Cardiac fibroblast (primary cell): ENCODE measurements around the gene HMOX1.
"Not testable (repeated sequence)": the region's sequence is repeated elsewhere in the genome, so short reads cannot be mapped to it uniquely, and the experiment has no call there.

Source experiments
- DNase-seq, 2 donors: peaks; one replicate each; pipeline versions ENCODE4 v3.0.0 to v3.0.0-alpha.2; 2010; ENCODE audit warnings: low read depth in 2 of 2
- H3K4me3 ChIP-seq, 2 donors: replicated peaks in 1 of 2; 1 replicate in 1 of 2; 2 replicates in 1 of 2; pipeline ENCODE4 v1.5.1; 2011; ENCODE audit warnings: low read depth in 2 of 2, low read length in 2 of 2, mild to moderate bottlenecking in 2 of 2, moderate library complexity in 1 of 2
- TF ChIP-seq, protein P1 (sequence below): IDR thresholded peaks from one replicate; pipeline ENCODE4 v1.5.1; 2011; ENCODE audit warnings: low read depth, mild to moderate bottlenecking, low read length, inconsistent platforms

The HMOX1 gene

DNA sequence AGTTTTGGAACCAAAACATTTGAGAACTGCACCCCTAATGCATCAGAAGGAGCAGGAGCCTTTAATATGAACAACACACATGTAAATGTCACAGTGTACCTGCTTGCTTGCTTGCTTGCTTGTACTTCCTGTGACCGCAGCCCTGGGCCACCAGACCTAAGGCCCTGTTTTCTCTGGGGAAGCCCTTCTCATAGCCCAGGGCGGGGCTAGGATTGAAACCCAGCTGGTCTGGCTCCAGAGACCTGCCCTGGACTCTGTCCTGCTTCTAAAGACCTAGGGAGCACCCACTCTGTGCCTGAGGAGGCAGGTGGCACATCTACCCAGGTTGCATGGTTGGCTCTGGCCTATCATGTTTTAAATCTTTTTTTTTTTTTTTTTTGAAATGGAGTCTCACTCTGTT lies 11.5 kb downstream of the HMOX1 start:
- DNase-seq, result no peak
- TF ChIP-seq, protein P1, sequence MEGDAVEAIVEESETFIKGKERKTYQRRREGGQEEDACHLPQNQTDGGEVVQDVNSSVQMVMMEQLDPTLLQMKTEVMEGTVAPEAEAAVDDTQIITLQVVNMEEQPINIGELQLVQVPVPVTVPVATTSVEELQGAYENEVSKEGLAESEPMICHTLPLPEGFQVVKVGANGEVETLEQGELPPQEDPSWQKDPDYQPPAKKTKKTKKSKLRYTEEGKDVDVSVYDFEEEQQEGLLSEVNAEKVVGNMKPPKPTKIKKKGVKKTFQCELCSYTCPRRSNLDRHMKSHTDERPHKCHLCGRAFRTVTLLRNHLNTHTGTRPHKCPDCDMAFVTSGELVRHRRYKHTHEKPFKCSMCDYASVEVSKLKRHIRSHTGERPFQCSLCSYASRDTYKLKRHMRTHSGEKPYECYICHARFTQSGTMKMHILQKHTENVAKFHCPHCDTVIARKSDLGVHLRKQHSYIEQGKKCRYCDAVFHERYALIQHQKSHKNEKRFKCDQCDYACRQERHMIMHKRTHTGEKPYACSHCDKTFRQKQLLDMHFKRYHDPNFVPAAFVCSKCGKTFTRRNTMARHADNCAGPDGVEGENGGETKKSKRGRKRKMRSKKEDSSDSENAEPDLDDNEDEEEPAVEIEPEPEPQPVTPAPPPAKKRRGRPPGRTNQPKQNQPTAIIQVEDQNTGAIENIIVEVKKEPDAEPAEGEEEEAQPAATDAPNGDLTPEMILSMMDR, result no peak
- no peak overlapping the region for H3K4me3 ChIP-seq

DNA sequence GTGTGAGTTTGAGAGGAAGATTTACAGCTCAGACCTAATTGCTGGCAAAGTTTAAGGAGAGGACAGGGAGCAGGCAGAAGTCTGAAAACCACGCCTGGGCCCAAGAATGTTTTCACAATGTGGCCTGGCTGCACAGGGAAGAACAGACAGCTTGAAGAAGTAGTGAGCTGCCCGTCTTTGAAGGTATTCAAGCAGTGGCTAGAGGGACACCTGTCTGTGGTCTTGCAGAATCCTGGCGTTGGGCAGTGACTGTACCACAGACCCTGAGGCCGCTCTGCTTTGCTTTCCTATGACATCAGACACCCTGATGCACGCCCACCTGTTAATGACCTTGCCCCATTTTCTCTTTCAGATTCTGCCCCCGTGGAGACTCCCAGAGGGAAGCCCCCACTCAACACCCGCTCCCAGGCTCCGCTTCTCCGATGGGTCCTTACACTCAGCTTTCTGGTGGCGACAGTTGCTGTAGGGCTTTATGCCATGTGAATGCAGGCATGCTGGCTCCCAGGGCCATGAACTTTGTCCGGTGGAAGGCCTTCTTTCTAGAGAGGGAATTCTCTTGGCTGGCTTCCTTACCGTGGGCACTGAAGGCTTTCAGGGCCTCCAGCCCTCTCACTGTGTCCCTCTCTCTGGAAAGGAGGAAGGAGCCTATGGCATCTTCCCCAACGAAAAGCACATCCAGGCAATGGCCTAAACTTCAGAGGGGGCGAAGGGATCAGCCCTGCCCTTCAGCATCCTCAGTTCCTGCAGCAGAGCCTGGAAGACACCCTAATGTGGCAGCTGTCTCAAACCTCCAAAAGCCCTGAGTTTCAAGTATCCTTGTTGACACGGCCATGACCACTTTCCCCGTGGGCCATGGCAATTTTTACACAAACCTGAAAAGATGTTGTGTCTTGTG lies 12.5 kb downstream of the HMOX1 start:
- TF ChIP-seq, protein P1, result no peak
- no peak for DNase-seq
- H3K4me3 ChIP-seq, result no peak overlapping the region

DNA sequence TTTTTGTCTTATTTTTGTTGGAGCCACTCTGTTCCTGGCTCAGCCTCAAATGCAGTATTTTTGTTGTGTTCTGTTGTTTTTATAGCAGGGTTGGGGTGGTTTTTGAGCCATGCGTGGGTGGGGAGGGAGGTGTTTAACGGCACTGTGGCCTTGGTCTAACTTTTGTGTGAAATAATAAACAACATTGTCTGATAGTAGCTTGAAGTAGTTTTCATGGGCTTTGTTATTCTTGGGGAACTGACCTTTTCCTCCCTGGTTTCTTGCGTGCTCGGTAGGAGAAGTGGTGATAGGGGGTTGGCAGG lies 13.1 kb downstream of the HMOX1 start:
- DNase-seq, result no peak
- no peak overlapping the region for H3K4me3 ChIP-seq
- TF ChIP-seq, protein P1, result no peak

DNA sequence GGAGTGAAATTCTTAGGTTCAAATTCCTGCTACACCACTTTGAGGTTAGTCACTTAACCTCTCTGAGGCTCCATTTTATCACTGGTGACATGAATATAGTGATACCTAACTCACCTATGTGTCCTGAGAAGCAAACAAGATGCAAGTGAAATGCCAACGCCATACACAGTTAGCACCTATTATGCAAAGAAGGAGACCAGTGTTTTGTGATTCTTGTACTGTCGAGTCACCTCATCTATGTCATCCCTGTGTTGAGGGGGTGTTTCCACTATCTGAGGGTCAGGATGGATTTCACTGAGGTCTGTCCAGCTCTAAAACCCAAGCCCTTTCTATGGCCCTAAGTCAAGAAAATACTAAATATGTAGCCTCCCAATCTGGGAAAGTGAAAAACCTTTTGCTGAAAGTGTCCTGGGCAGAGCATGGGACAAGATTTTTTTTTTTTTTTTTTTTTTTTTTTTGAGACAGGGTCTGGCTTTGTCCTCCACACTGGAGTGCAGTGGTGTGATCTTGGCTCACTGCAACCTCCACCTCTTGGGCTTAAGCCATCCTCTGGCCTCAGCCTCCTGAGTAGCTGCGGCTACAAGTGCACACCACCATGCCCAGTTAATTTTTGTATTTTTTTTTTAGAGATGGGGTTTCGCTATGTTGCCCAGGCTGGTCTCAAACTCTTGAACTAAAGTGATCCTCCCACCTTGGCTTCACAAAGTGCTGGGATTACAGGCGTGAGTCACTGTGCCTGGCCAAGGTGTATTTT lies 14.1 kb downstream of the HMOX1 start:
- H3K4me3 ChIP-seq, result no peak overlapping the region
- TF ChIP-seq, protein P1, result no peak
- no peak for DNase-seq

DNA sequence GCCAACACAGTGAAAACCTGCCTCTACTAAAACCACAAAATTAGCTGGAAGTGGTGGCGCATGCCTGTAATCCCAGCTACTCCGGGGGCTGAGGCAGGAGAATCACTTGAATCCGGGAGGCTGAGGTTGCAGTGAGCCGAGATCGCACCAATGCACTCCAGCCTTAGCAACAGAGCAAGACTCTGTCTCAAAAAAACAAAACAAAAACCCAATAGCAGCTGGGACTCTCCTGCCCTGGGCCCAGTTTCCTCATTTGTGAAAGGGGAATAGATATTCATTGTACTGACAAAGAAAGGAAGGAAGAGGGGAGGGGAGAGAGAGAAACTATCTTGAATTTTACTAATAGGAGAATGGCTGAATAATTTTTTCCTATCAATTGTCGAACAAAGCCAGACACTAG lies 15.7 kb downstream of the HMOX1 start:
- not testable (repeated sequence) for DNase-seq, H3K4me3 ChIP-seq

DNA sequence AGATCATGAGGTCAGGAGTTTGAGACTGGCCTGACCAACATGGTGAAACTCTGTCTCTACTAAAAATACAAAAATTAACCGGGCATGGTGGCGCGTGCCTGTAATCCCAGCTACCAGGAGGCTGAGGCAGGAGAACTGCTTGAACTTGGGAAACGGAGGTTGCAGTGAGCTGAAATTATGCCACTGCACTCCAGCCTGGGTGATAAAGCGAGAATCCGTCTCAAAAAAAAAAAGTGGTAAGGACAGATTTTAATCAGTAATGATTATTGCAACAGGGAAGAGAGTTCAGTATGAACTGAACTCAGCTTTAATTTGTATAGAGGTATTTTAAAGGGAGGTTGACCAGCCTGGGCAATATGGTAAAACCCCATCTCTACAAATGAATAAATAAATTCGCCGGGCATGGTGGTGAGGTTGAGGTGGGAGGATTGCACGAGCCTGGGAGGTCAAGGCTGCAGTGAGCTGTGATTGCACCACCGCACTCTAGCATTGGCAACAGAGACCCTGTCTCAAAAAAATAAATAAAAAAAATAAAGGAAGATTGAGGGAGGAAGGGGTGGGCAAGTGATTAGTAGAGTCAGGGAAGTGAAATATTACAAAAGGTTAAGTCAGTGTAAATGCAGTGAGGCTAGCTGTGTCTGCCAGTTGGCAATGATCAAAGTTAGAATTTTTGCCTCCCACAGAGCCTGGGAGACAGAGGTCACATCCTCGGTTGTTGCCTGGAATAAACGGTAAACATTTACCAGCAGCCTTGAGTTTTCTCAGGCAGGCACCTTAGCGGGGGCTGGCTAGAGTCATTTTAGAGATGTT lies 16.4 kb downstream of the HMOX1 start:
- TF ChIP-seq, protein P1, result no peak
- DNase-seq, result peak in 1 of 2 donors; percentile 59
- no peak overlapping the region for H3K4me3 ChIP-seq

DNA sequence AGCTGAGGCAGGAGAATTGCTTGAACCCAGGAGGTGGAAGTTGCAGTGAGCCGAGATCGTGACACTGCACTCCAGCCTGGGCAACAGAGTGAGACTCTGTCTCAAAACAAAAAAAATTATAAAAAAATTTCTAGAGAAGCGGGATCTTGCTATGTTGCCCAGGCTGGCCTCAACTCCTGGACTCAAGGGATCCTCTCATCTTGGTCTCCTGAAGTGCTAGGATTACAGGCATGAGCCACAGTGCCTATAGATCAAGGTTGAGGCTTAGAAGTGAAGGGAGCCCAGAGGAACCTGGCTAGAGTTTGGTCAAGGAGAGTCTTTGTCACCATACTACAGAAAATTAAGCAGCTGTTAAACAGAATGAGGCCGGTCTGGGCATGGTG lies 17.7 kb downstream of the HMOX1 start:
- no peak overlapping the region for H3K4me3 ChIP-seq
- TF ChIP-seq, protein P1, result no peak
- no peak for DNase-seq
